Bronchial epithelial cell (primary cell): Measurements from ENCODE around the gene MICAL3. TPM values are rescaled to one million over a fixed set of nuclear protein-coding genes. Genes with fewer than 3 reads are reported as not detected.

Experiments used
- DNase-seq: peaks from one replicate; pipeline ENCODE4 v3.0.0-alpha.2; 2010; ENCODE audit warnings: low read depth
- FAIRE-seq: peaks from 2 replicates; lab custom pipeline; 2011; peaks lifted over from hg19 to GRCh38; lab: Jason Lieb, UNC
- H3K27me3 ChIP-seq: 2 replicates; pipeline ENCODE4 v1.5.1; 2011; ENCODE audit warnings: low read length; ENCODE audit not compliant: control insufficient read depth, insufficient read depth
- H3K36me3 ChIP-seq: 2 replicates; pipeline ENCODE4 v1.5.1; 2011; ENCODE audit warnings: low read length; ENCODE audit not compliant: control insufficient read depth, insufficient read depth
- H3K4me3 ChIP-seq: 2 replicates; pipeline ENCODE4 v1.5.1; 2011; ENCODE audit warnings: mild to moderate bottlenecking, low read depth, low read length, control low read depth
- total RNA-seq: library from RNA; depleted of rRNA; stranded (reverse); fragments of >200 nt; gene quantifications from 2 replicates; pipeline ENCODE4 v1.2.1, GENCODE V29; 2014
- TF ChIP-seq, protein P1 (sequence below): IDR thresholded peaks from 2 replicates; pipeline ENCODE4 v1.5.1; 2011; ENCODE audit warnings: mild to moderate bottlenecking, moderate library complexity, low read length, control low read depth, inconsistent platforms; ENCODE audit not compliant: insufficient read depth, severe bottlenecking

The MICAL3 gene
- total RNA-seq, 1 donor from 2014 or later = 13.4 TPM

DNA sequence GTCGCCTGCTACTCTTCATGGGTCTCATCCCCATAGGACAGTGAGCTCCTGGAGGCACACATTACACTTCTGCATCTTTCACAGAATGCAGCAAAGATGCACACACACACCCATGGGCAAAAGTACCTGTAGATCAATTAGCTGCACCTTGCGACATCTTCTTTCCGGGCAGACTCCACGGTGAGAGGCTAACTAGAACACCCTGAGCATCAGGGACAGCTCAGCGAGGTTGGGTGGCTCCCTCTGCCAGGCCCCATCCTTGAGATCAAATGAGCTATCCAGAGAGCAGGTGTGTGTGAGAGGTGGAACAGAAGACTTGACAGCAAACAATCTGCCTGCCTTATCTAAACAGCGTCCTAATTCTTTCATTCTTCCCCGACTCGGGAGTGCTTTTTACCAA, 154.0 kb downstream of the MICAL3 start:
- H3K27me3 ChIP-seq = no peaks in the 10 kb centered on the region
- no peak for DNase-seq
- no peak overlapping the region for H3K4me3 ChIP-seq
- FAIRE-seq = peak; percentile 62
- TF ChIP-seq, protein P1, sequence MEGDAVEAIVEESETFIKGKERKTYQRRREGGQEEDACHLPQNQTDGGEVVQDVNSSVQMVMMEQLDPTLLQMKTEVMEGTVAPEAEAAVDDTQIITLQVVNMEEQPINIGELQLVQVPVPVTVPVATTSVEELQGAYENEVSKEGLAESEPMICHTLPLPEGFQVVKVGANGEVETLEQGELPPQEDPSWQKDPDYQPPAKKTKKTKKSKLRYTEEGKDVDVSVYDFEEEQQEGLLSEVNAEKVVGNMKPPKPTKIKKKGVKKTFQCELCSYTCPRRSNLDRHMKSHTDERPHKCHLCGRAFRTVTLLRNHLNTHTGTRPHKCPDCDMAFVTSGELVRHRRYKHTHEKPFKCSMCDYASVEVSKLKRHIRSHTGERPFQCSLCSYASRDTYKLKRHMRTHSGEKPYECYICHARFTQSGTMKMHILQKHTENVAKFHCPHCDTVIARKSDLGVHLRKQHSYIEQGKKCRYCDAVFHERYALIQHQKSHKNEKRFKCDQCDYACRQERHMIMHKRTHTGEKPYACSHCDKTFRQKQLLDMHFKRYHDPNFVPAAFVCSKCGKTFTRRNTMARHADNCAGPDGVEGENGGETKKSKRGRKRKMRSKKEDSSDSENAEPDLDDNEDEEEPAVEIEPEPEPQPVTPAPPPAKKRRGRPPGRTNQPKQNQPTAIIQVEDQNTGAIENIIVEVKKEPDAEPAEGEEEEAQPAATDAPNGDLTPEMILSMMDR = no peak
- peaks cover 35% of the 10 kb centered on the region for H3K36me3 ChIP-seq

GRCh38 chr22:17869285-17870096, 154.9 kb downstream of the MICAL3 start:
- Histone ChIP-seq H3K4me3 (no peak overlapping the region), H3K36me3 (peaks cover 39% of the 10 kb centered on the region), H3K27me3 (no peaks in the 10 kb centered on the region)
- TF ChIP-seq, protein P1 = no peak
- FAIRE-seq = no peak
- no peak for DNase-seq

DNA sequence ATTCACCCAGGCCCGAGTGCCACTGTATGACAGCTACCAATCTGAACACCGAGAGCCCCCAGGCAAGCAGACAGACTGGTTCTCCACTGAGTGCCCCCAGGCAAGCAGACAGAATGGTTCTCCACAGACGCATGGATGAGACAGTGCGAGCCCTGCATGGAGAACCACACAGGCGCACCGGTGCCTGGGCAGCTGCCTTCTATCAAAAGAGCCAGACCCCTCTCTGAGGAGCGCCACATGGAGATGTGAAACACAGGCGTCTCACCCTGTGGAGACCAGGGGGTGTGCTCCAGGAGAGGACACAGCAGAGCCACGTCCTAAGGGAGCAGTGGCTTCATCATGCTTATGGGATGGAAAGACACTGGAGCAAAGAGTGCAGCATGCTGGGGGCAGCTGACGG, 155.6 kb downstream of the MICAL3 start:
- H3K4me3 ChIP-seq = no peak overlapping the region
- DNase-seq (no peak), FAIRE-seq (no peak)
- TF ChIP-seq, protein P1 = no peak
- no peaks in the 10 kb centered on the region for H3K27me3 ChIP-seq
- H3K36me3 ChIP-seq = peaks cover 43% of the 10 kb centered on the region

GRCh38 chr22:17867160-17867785, 157.1 kb downstream of the MICAL3 start:
- DNase-seq (no peak), FAIRE-seq (no peak)
- Histone ChIP-seq H3K36me3 (peaks cover 43% of the 10 kb centered on the region), H3K4me3 (no peak overlapping the region), H3K27me3 (no peaks in the 10 kb centered on the region)
- TF ChIP-seq, protein P1 = no peak

DNA sequence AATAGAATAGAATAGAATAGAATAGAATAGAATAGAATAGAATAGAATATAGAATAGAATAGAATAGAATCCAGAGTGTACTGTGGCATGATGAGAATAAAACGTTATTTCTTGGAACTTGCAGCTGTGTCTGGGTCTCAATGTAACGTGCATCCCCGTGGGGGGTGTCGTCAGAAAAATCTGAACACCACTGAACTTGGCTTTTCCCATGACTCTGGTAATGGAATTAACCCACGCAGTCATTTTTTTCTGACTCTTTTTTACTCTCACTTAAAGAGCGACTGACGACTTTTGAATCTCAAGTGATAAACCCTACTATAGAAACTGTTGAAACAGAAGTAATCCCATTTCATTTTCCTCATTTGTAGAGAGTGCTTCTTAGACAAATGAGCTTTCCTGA, 157.7 kb downstream of the MICAL3 start:
- FAIRE-seq = no peak
- Histone ChIP-seq H3K27me3 (no peaks in the 10 kb centered on the region), H3K4me3 (no peak overlapping the region), H3K36me3 (peaks cover 43% of the 10 kb centered on the region)
- TF ChIP-seq, protein P1 = no peak
- DNase-seq = no peak
